ENCODE results near the gene ZNF384.

The ZNF384 gene

DNA sequence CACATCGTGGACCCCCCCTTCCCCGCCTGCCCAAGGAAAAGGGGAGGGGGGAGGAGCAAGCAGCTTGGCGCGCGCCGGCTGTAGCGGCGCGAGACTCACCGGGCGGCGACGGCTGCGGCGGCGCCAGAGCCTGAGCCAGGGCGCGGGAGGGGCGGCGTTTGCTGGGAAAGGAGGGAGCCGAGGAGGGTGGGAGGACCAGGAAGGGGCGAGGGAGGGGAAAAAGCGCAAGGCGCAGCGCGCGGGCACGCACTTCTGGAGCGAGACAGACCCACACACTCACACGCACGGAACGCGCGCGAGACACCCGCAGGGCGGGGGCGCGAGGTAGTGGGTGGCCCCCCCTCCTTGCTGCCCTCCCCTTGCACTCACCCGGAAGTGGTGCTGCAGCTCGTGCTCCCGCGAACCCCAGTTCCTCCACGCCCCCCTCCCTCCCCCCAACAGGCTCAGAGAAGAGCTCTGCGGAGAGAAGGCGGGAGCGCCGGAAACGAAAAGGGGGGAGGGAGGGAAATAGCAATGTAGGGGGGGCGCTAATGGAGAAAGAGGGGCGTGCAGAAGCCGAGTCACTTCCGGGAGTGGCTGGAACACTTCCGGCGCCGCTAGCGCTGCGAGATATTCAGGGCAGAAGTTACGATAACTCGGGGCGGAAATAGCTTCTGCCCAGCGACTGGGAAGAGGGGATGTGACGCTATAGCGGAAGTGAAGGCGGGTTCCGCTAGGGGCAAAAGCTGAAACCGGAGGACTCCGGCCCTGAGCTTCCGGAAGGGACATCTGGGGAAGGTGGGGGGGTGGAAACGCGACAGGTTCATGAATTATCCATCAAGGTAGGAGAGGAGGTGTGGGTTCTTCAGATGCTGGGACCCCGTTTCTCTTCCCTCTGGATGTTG lies at the start of gene ZNF384 (continued):
- TF ChIP-seq, protein P1, sequence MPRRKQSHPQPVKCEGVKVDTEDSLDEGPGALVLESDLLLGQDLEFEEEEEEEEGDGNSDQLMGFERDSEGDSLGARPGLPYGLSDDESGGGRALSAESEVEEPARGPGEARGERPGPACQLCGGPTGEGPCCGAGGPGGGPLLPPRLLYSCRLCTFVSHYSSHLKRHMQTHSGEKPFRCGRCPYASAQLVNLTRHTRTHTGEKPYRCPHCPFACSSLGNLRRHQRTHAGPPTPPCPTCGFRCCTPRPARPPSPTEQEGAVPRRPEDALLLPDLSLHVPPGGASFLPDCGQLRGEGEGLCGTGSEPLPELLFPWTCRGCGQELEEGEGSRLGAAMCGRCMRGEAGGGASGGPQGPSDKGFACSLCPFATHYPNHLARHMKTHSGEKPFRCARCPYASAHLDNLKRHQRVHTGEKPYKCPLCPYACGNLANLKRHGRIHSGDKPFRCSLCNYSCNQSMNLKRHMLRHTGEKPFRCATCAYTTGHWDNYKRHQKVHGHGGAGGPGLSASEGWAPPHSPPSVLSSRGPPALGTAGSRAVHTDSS (tag by site-specific recombination; IDR thresholded peaks at IDR 0.05), result 0 out of 2 replicates have a peak, but pooled peaks have one; percentile 18
- TF ChIP-seq, protein P2, sequence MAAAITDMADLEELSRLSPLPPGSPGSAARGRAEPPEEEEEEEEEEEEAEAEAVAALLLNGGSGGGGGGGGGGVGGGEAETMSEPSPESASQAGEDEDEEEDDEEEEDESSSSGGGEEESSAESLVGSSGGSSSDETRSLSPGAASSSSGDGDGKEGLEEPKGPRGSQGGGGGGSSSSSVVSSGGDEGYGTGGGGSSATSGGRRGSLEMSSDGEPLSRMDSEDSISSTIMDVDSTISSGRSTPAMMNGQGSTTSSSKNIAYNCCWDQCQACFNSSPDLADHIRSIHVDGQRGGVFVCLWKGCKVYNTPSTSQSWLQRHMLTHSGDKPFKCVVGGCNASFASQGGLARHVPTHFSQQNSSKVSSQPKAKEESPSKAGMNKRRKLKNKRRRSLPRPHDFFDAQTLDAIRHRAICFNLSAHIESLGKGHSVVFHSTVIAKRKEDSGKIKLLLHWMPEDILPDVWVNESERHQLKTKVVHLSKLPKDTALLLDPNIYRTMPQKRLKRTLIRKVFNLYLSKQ (tag by site-specific recombination; IDR thresholded peaks at IDR 0.05; ENCODE audit: borderline replicate concordance), result 0 out of 2 replicates have a peak, but pooled peaks have one; percentile 15
- TF ChIP-seq ZNF76 (tag by site-specific recombination; IDR thresholded peaks at IDR 0.05; ENCODE audit: borderline replicate concordance, low read depth) (peak; percentile 87), KLF8 (tag by site-specific recombination; IDR thresholded peaks at IDR 0.05) (peak; percentile 96), ZNF658 (tag by site-specific recombination; IDR thresholded peaks at IDR 0.05) (no peak), ZEB2 (tag by site-specific recombination; IDR thresholded peaks at IDR 0.05) (peak; percentile 81), ZBTB20 (tag by site-specific recombination; IDR thresholded peaks at IDR 0.05) (no peak; the same call in 1 of the 2 replicates), ZNF311 (tag by site-specific recombination; IDR thresholded peaks at IDR 0.05; ENCODE audit: borderline replicate concordance) (no peak), ZNF114 (tag by site-specific recombination; IDR thresholded peaks at IDR 0.05) (no peak), ZNF660 (tag by site-specific recombination; IDR thresholded peaks at IDR 0.05) (peak; percentile 46; the same call in 1 of the 2 replicates), ZIC2 (tag by site-specific recombination; IDR thresholded peaks at IDR 0.05) (peak; percentile 34; the same call in 1 of the 2 replicates), ZNF768 (tag by site-specific recombination; IDR thresholded peaks at IDR 0.05) (no peak; the same call in 1 of the 2 replicates), ZNF221 (tag by site-specific recombination; IDR thresholded peaks at IDR 0.05; ENCODE audit: borderline replicate concordance) (no peak), ZNF596 (tag by site-specific recombination; IDR thresholded peaks at IDR 0.05) (no peak), ZNF530 (tag by site-specific recombination; IDR thresholded peaks at IDR 0.05; ENCODE audit: low read depth) (no peak), ZNF561 (tag by site-specific recombination; IDR thresholded peaks at IDR 0.05; ENCODE audit: borderline replicate concordance) (peak; percentile 63), ZNF571 (tag by site-specific recombination; IDR thresholded peaks at IDR 0.05) (no peak), ZNF629 (tag by site-specific recombination; IDR thresholded peaks at IDR 0.05) (peak; percentile 99), ZNF785 (tag by site-specific recombination; IDR thresholded peaks at IDR 0.05) (peak; percentile 97), ZBTB21 (tag by site-specific recombination; IDR thresholded peaks at IDR 0.05) (peak; percentile 98), ZNF626 (tag by site-specific recombination; IDR thresholded peaks at IDR 0.05) (no peak), ZNF416 (tag by site-specific recombination; IDR thresholded peaks at IDR 0.05) (no peak), ZNF184 (tag by site-specific recombination; IDR thresholded peaks at IDR 0.05) (0 out of 2 replicates have a peak, but pooled peaks have one; percentile 47)
- TF ChIP-seq, protein P3, sequence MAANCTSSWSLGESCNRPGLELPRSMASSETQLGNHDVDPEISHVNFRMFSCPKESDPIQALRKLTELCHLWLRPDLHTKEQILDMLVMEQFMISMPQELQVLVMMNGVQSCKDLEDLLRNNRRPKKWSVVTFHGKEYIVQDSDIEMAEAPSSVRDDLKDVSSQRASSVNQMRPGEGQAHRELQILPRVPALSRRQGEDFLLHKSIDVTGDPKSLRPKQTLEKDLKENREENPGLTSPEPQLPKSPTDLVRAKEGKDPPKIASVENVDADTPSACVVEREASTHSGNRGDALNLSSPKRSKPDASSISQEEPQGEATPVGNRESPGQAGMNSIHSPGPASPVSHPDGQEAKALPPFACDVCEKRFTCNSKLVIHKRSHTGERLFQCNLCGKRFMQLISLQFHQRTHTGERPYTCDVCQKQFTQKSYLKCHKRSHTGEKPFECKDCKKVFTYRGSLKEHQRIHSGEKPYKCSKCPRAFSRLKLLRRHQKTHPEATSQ (tag by site-specific recombination; IDR thresholded peaks at IDR 0.05), result peak; percentile 62; the same call in 1 of the 2 replicates
- TF ChIP-seq, protein P4, sequence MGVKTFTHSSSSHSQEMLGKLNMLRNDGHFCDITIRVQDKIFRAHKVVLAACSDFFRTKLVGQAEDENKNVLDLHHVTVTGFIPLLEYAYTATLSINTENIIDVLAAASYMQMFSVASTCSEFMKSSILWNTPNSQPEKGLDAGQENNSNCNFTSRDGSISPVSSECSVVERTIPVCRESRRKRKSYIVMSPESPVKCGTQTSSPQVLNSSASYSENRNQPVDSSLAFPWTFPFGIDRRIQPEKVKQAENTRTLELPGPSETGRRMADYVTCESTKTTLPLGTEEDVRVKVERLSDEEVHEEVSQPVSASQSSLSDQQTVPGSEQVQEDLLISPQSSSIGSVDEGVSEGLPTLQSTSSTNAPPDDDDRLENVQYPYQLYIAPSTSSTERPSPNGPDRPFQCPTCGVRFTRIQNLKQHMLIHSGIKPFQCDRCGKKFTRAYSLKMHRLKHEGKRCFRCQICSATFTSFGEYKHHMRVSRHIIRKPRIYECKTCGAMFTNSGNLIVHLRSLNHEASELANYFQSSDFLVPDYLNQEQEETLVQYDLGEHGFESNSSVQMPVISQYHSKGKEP (tag by site-specific recombination; IDR thresholded peaks at IDR 0.05), result no peak
- TF ChIP-seq, protein P5, sequence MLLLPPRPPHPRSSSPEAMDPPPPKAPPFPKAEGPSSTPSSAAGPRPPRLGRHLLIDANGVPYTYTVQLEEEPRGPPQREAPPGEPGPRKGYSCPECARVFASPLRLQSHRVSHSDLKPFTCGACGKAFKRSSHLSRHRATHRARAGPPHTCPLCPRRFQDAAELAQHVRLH (tag by site-specific recombination; IDR thresholded peaks at IDR 0.05), result peak; percentile 98
- TF ChIP-seq, protein P6, sequence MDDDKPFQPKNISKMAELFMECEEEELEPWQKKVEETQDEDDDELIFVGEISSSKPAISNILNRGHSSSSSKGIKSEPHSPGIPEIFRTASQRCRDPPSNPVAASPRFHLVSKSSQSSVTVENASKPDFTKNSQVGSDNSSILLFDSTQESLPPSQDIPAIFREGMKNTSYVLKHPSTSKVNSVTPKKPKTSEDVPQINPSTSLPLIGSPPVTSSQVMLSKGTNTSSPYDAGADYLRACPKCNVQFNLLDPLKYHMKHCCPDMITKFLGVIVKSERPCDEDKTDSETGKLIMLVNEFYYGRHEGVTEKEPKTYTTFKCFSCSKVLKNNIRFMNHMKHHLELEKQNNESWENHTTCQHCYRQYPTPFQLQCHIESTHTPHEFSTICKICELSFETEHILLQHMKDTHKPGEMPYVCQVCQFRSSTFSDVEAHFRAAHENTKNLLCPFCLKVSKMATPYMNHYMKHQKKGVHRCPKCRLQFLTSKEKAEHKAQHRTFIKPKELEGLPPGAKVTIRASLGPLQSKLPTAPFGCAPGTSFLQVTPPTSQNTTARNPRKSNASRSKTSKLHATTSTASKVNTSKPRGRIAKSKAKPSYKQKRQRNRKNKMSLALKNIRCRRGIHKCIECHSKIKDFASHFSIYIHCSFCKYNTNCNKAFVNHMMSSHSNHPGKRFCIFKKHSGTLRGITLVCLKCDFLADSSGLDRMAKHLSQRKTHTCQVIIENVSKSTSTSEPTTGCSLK (tag by site-specific recombination; IDR thresholded peaks at IDR 0.05), result no peak
- TF ChIP-seq, protein P7, sequence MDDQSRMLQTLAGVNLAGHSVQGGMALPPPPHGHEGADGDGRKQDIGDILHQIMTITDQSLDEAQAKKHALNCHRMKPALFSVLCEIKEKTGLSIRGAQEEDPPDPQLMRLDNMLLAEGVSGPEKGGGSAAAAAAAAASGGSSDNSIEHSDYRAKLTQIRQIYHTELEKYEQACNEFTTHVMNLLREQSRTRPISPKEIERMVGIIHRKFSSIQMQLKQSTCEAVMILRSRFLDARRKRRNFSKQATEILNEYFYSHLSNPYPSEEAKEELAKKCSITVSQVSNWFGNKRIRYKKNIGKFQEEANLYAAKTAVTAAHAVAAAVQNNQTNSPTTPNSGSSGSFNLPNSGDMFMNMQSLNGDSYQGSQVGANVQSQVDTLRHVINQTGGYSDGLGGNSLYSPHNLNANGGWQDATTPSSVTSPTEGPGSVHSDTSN (CRISPR knock-in tag; IDR thresholded peaks at IDR 0.05), result 0 out of 2 replicates have a peak, but pooled peaks have one; percentile 18
